Measurements from ENCODE around the gene NCAM1.

Gene NCAM1

GRCh38 chr11:113131036-113131775 lies 170.0 kb downstream of the NCAM1 start:
- DNase-seq (ENCODE audit: low read depth), result no peak

DNA sequence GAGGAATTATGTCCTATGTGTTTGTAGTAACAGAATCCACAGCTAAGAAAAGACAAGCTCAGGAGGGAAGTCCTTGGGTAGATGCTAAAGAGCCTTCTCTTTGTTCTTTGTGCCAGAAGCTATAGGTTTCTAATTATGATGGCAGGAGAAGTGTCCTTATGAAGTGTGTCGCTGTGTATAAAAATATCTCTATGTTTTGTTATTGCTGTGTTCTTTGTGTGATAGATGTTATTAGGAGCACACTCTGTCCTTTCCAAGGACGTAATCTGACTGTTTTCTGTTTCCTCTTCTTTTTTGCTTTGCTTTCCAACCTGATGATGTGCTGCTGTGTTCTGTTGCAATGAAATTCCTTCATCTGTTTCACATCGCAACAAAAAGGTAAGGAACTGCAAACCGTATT lies 171.9 kb downstream of the NCAM1 start:
- DNase-seq (ENCODE audit: low read depth), result no peak

- no peak for DNase-seq (ENCODE audit: low read depth)
Measured at GRCh38 chr11:113134626-113135025, 173.4 kb downstream of the NCAM1 start.

DNA sequence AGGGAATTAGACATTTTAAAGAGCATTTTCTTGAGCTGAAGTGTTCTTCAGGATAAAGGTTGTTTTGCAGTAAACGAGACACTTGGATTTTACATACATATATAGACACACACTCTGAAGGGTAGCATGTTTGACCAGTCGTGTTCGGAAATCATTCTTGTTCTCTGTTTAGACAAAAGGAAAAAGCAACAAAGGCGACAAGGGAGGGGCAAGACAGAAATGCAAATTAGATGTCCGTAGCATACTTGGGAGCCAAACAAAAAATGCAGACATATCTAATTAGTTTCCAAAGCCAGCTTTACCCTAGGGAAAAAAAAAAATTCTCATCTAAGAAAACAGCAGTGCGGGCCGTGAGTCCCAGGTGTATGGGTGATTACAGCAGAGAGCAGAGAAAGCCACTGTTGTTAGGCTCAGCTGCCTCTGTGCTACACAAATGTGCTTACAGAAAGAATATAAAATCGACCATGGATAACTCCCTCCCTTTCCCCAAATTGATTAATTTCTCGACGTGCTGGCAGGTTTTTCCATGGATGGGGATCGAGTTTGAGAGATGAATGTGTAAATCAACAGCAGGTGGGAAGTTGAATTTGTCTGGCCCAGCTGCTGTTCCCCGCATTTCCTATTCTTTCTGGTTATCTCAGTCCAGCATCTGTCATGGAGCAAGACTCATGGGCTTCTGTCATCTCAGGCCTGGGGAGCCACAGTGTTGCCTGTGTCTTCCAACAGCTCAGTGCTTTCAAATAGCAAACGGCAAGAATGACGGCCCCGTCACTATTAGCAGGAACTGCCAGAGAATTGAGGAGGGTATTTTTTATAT lies 176.7 kb downstream of the NCAM1 start:
- no peak for DNase-seq (ENCODE audit: low read depth)

- DNase-seq (ENCODE audit: low read depth), result no peak
Measured at GRCh38 chr11:113138731-113139130, 177.5 kb downstream of the NCAM1 start.

GRCh38 chr11:113141010-113141409 lies 179.8 kb downstream of the NCAM1 start:
- no peak for DNase-seq (ENCODE audit: low read depth)

DNA sequence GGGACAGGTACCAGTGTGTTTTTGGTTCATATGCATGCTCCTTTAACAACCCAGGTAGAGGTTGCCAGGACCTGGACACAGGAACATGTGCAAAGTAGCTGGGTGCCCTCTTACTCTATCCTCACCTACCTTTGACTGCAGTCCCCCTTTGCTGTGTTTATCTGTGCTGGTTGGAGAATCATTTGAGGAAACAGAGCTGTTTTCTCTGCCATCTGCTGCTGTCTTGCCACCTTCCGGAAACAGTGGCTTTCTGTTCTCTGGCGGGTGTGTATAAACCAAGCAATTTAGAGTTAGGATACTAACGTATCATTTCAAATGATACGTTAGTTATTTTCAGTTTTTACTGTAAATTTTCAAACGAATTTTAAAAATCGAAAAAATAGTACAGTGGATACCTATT lies 181.3 kb downstream of the NCAM1 start:
- DNase-seq (ENCODE audit: low read depth), result no peak

DNA sequence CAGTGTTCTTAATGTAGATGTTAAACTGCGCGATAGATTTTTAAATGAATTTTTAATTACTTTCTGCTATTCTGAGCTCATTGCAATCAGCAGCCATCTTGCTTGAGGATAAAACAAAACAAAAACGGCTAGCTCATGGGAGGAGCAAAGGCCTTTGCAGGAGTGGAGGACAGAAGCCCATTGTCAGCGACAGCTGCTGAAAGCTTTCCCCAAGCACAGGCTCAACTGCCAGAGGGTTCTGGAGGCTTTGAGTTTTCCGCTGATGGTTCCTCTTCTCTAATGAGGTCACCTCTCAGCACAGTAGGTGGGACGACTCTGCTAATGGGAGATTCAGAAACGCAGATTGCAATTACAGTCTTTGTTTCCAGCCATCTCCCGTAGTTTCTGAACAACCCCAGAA lies 186.0 kb downstream of the NCAM1 start:
- no peak for DNase-seq (ENCODE audit: low read depth)

DNA sequence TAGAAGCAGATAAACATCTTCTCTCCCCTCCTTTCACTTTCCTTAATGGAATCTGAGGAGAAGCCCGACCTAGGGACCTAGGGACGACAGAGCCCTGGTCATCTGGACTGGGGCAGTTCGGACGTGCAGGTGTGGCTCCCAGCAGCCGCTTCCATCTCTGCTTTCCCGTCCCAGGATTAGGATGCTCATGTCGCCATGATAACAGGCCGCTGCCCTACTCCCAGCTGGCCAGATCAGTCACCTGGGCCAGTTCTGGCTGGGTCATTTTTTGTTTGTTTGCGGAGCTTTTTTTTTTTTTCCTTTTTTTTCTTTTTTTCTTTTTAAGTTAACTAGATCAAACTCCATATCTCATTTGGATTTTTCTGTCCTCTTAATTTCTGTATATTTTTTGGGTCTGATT lies 186.9 kb downstream of the NCAM1 start:
- DNase-seq (ENCODE audit: low read depth), result no peak

GRCh38 chr11:113148652-113149051 lies 187.4 kb downstream of the NCAM1 start:
- no peak for DNase-seq (ENCODE audit: low read depth)

DNA sequence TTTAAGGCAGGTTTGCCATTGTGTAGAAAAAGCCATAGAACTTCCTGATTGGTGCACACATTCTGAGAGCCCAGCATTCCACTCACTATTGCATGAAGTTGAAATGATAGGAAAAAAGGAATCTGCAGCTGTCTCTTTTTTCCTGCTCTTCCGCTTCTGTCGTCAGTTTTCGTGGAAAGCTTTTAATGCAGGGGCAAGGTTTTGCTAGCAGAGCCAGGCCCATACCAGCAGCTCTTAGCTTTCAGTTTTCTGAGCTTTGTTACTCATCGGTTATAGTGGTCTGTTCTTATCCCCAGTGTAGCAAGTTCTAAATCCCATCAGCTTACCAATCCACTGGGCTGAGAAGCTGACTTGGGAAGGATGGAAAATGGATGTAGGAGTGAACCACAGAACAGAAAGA lies 190.3 kb downstream of the NCAM1 start:
- no peak for DNase-seq (ENCODE audit: low read depth)

GRCh38 chr11:113152500-113152899 lies 191.3 kb downstream of the NCAM1 start:
- no peak for DNase-seq (ENCODE audit: low read depth)

DNA sequence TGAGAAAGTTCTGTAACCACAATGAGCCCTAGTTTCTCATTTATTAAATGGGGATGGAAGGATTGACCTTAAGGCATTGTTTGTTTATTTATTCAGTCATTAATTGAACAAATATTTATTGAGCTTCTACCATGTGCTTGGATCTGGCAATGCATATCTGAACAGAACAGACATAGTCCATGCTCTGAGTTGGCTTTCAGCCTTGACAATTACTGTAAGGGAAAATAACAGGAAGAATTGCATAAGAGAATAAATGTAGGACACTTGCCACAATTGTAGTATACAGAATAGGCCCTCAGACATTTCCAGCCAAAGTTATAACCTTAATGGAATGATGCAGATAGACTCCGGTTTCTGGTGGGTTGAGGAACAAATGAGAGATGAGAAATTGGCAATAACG lies 192.6 kb downstream of the NCAM1 start:
- no peak for DNase-seq (ENCODE audit: low read depth)

GRCh38 chr11:113159988-113160807 lies 199.0 kb downstream of the NCAM1 start:
- no peak for DNase-seq (ENCODE audit: low read depth)

DNA sequence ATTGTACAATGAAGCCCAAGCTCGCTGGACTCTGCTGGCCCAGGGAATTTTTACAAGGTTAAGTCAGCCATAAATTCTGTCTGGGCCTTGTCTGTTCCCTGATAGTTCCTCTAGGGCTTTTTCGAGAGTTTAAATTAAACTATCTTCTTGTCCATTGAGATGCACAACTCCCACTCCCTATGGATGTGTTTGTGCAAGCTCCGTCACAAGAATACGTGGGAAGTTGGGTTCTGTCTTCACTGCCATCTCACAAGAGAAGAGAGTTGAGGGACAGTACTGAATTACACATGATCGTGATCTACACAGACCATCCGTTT lies 199.5 kb downstream of the NCAM1 start:
- DNase-seq (ENCODE audit: low read depth), result no peak

DNA sequence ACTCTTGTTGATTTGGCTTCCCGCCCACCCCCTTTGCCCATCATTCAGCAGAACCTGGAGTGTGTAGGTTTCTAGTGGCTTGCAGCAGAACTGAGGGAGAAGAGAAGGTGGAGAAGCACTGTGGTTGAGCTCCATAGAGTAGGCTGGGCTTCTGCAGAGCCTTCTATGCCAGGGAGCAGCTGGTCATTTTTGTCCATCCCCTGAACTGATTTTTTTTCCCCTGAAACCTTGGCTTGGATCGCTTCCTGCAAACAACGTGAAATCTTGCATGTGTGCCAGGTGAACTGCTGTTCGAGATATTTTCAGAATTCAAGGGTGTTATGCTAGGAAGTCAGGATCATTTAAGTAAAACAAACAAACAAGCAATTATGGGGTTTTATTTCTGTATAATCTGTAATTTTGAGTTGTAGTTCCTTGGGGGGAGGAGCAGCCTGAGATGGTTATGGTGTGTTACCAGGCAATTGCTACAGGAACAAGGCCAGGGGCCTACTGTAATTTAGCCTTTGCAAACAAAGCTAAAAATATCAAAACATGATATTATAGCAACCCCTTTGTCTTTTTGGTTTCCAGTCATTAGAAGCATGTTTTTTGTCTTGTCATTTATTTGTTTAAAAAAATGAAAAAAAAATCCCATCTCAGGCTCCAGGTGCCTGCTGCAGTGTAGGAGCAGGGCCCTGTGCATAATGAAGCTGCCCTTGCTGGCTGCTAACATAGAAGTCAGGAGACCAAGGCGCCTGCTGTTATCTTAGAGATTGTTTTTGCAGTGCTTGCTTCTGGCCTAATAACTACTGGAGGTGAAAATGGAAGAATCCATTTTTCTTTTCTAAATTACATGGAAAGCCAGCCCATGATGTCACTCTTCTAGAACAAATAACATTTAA lies 200.7 kb downstream of the NCAM1 start:
- no peak for DNase-seq (ENCODE audit: low read depth)

GRCh38 chr11:113162592-113162962 lies 201.4 kb downstream of the NCAM1 start:
- no peak for DNase-seq (ENCODE audit: low read depth)

- DNase-seq (ENCODE audit: low read depth), result peak; percentile 27
Measured at GRCh38 chr11:113163291-113164030, 202.2 kb downstream of the NCAM1 start.

DNA sequence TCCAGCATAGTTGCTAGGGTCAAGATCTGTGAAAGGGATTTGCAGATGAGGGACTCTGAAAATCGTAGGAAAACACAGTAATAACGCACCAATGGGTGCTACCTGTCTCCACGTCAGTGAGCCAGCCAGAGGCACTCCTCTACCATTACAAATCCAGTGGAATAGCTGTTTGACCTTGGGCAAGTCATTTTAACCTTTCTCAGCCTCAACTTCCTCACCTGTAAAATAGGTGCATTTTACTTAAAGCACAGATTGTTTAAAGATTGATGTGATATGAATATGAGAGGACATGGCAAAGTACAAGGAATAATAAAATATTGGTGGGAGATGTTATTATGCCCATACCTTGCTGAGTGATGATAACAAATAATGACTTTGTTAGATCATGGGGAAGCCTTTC lies 205.1 kb downstream of the NCAM1 start:
- DNase-seq (ENCODE audit: low read depth), result no peak

DNA sequence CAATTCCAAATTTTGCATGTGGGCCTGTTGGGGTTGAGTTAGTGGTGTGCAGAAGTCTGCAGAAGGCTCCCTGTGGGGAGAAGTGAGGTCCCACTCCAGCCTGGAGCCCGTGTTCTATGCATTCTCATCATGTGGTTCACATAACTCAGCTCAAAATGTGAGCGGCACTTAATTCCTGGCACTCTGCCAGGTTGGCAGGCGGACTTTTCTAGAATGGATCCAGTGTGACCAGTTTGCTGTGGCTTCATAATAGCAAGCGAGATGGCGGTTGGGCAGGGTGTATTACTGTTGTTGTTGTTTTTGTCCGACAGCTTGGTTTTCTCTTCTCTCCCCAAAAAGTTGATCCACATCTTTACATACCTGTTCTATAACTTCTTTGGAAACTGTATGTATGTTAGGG lies 206.4 kb downstream of the NCAM1 start:
- DNase-seq (ENCODE audit: low read depth), result no peak
